HG02763 (cell line): ENCODE results near the gene NUP210.

Experiments used
- ATAC-seq: cut with Tn5 transposase; IDR thresholded peaks from one replicate; pipeline ENCODE4 v1.9.1; 2021; ENCODE audit warnings: mild to moderate bottlenecking, moderate library complexity; ENCODE audit not compliant: unreplicated experiment

Gene NUP210

GRCh38 chr3:13296662-13297061, 123.5 kb downstream of the NUP210 start:
- ATAC-seq = no peak

- ATAC-seq = no peak
Observed at GRCh38 chr3:13294442-13295351, 125.4 kb downstream of the NUP210 start.

- no peak for ATAC-seq
Observed at GRCh38 chr3:13292375-13292774, 127.7 kb downstream of the NUP210 start.

- no peak for ATAC-seq
Observed at GRCh38 chr3:13290941-13291340, 129.2 kb downstream of the NUP210 start.

GRCh38 chr3:13289771-13290285, 130.3 kb downstream of the NUP210 start:
- no peak for ATAC-seq

- ATAC-seq = no peak
Observed at GRCh38 chr3:13288732-13289718, 131.1 kb downstream of the NUP210 start.

- no peak for ATAC-seq
Observed at GRCh38 chr3:13287833-13288232, 132.3 kb downstream of the NUP210 start.

GRCh38 chr3:13286873-13287272, 133.2 kb downstream of the NUP210 start:
- ATAC-seq = no peak

- ATAC-seq = no peak
Observed at GRCh38 chr3:13285007-13285567, 135.0 kb downstream of the NUP210 start.

- no peak for ATAC-seq
Observed at GRCh38 chr3:13283877-13284264, 136.3 kb downstream of the NUP210 start.

- no peak for ATAC-seq
Observed at GRCh38 chr3:13282986-13283876, 136.9 kb downstream of the NUP210 start.

GRCh38 chr3:13282358-13282985, 137.7 kb downstream of the NUP210 start:
- ATAC-seq = no peak

- ATAC-seq = no peak
Observed at GRCh38 chr3:13281507-13282357, 138.4 kb downstream of the NUP210 start.

- ATAC-seq = no peak
Observed at GRCh38 chr3:13280811-13281506, 139.2 kb downstream of the NUP210 start.

- no peak for ATAC-seq
Observed at GRCh38 chr3:13280122-13280790, 139.9 kb downstream of the NUP210 start.

GRCh38 chr3:13279532-13279910, 140.6 kb downstream of the NUP210 start:
- no peak for ATAC-seq

- ATAC-seq = no peak
Observed at GRCh38 chr3:13278783-13279531, 141.2 kb downstream of the NUP210 start.
